SKM-1 treated with dmso at 0.1 percent for 144 hours (cell line): ENCODE data around the gene SMIM10L2A.
A peak's percentile ranks its signal among the peaks of the same experiment; 100 is the strongest.
"Not testable (repeated sequence)": the region's sequence is repeated elsewhere in the genome, so short reads cannot be mapped to it uniquely, and the experiment has no call there.

Experiments
- DNase-seq: peaks from one replicate; lab custom pipeline; 2025; ENCODE audit not compliant: unreplicated experiment; lab: John Stamatoyannopoulos, UW

The SMIM10L2A gene

DNA sequence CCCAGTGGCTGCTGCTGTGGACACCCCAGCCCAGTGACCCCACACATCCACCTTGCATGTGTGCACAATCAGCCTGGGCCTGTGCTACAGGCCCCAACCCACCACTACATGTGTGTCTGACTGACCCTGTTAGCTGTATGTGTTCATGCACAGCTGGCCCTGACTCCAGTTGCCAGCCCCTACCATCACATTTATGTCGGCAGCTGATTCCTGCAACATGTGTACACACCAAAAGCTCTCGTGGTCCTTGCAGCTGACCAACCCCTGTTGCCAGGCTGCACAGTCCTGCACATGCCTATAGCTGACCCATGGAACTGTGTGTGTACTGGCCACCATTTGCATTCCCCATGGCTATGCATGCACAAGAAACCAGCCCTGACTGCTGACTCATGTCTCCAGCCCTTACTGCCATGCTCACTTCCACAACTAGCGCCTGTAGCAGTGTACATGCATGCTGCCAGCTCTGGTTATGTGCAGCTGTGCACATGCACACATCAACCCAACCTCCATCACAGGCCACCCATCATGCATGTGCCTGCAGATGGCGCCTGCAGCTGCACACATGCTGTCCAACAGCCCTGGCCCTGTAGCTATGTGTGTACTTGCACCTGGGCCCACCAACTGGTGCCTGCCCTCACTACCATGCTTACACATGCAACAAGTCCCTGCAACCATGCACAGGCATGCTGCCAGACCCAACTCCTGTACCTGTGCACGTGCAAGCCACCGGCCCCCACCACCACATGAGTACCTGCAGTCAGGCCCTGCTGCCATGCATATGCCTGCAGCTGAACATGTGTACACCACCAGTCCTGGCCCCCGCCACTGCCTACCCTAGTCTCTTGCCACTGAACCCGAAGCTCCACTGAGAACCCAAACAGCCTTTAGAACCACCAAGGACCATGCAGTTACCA, 28.1 kb downstream of the SMIM10L2A start:
- DNase-seq, result no peak

DNA sequence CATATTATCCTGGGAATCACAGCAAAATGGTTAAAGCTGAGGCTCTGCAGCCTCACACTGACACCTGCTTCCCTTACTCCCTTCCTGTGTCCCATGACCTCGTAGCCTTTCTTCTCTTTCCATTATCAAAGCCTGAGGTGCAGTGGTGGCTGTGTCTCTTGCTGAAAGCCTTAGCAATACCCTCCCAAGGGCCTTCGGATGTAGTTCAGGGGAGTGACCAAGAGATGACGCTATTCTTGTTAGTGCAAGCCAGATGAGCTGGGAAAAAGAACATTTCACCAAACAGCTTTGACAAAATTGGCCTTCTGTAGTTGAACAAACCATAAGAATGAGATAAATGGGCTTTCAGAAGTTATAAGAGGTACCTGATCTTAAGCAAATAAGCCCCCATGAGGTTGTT, 31.6 kb downstream of the SMIM10L2A start:
- no peak for DNase-seq

DNA sequence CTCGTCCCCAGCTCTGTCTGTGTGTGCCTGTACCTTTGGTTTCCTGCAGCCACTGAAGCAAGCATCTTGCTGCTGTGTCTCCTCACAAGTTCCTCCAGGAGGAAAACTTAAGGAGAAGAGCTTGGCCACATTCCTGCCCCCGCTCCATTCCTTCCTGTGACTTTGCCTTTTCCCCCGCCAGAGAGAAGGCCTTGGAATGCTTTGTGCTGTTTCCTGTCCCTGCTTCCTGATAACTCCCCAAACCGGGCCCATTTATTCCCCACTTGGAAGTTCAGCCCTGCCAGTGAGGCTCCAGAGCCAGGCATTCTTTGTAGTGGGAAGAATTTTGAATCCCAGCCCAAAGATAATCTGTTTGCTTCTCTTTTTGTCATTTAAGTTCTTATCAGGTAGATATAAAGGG, 33.1 kb downstream of the SMIM10L2A start:
- no peak for DNase-seq

DNA sequence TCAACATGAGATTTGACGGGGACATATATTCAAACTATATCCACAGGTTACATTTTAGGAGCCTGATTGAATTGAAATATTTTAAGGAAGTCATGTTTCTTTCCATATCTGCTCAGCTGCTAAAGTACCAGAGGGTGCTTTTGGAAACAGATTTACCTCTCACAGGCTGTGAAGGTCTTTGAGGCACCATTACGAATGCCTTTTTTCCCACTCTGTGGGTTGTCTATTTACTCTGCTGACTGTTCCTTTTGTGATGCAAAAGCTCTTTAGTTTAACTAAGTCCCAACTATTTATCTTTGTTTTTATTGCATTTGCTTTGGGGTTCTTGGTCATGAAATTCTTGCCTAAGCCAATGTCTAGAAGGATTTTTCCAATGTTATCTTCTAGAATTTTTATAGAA, 40.0 kb downstream of the SMIM10L2A start:
- not testable (repeated sequence) for DNase-seq

DNA sequence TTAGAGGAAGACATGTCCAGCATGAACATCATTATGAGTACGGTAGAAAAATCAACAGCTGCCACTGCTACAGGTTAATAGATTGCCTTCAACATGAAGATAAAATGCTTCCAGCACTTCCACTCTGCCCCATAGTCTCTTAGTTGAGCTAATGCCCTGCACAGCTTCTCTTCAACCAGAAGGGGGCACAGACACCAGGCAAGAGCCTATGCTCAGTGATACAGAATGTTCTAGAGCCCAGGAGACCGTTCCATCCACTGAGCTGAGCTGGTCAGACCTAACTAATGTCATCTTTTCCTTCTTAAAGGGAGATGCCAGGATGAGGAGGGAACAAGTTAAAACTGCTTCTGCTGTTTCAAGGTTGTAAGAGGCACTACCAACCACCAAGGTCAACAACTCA, 42.2 kb downstream of the SMIM10L2A start:
- DNase-seq, result peak; percentile 17

DNA sequence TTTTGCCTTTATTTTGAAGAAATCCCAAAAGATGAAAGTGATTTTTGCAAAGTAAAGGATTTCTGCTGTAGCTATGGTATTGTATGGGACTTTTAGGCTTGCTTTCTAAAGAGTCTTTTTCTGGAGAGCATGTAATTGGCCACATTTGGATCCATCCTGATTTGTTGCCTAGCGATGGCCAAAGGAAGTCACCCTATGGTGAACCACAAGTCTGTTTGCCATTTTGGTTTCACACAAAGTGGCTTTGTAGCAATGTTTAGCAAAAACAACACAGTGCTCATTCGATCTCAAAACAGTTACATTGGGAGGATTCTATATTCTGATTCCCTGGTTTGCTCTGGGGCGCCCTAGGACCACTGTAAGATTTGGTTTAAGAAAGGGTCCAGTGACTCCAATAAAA, 54.6 kb downstream of the SMIM10L2A start:
- DNase-seq, result no peak

DNA sequence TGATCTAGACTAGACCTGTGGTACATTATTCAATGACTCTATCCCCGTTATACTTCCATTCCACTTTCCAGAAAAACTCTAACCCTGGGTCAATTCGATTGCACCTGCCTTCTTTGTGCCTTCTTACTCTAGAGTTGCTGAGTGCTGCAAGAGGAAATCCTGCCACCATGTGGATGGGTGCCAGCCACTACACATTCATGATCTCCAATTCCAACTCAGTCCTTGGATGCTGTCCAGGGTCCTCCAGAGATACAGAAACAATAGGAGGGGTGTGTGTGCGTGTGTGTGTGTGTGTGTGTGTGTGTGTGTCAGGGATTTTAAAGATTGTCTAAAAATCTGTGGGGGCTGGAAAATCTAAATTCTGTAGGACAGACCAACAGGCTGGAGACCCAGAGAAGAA, 55.8 kb downstream of the SMIM10L2A start:
- DNase-seq, result peak; percentile 7
